Left hindlimb (tissue), 1 donor: Measurements from ENCODE around the gene GALNT9.
"Not testable (repeated sequence)": the region's sequence is repeated elsewhere in the genome, so short reads cannot be mapped to it uniquely, and the experiment has no call there.

Experiments used
- DNase-seq: peaks from one replicate; pipeline ENCODE4 v3.0.0-alpha.2; 2018

Gene GALNT9

GRCh38 chr12:132210223-132211055 is 119.0 kb downstream of the GALNT9 start:
- DNase-seq = no peak

- DNase-seq = no peak
Measured at GRCh38 chr12:132209619-132210222, 119.7 kb downstream of the GALNT9 start.

GRCh38 chr12:132208153-132208823 is 121.1 kb downstream of the GALNT9 start:
- no peak for DNase-seq

GRCh38 chr12:132207083-132207775 is 122.2 kb downstream of the GALNT9 start:
- no peak for DNase-seq

GRCh38 chr12:132206046-132206434 is 123.3 kb downstream of the GALNT9 start:
- DNase-seq = no peak

GRCh38 chr12:132205271-132206045 is 123.9 kb downstream of the GALNT9 start:
- DNase-seq = no peak

- no peak for DNase-seq
Measured at GRCh38 chr12:132204793-132205270, 124.6 kb downstream of the GALNT9 start.

GRCh38 chr12:132204063-132204792 is 125.2 kb downstream of the GALNT9 start:
- DNase-seq = no peak

GRCh38 chr12:132202929-132203721 is 126.3 kb downstream of the GALNT9 start:
- no peak for DNase-seq

- no peak for DNase-seq
Measured at GRCh38 chr12:132201391-132202120, 127.8 kb downstream of the GALNT9 start.

GRCh38 chr12:132200800-132201199 is 128.6 kb downstream of the GALNT9 start:
- no peak for DNase-seq

GRCh38 chr12:132199526-132200319 is 129.7 kb downstream of the GALNT9 start:
- DNase-seq = no peak

GRCh38 chr12:132199101-132199500 is 130.3 kb downstream of the GALNT9 start:
- no peak for DNase-seq

- DNase-seq = peak; percentile 61
Measured at GRCh38 chr12:132197581-132198354, 131.6 kb downstream of the GALNT9 start.

GRCh38 chr12:132196873-132197390 is 132.5 kb downstream of the GALNT9 start:
- no peak for DNase-seq

- DNase-seq = no peak
Measured at GRCh38 chr12:132196038-132196872, 133.1 kb downstream of the GALNT9 start.

GRCh38 chr12:132195242-132195641 is 134.1 kb downstream of the GALNT9 start:
- not testable (repeated sequence) for DNase-seq
